NAMALWA (cell line): ENCODE data around the gene PYGO2.
"Not testable (repeated sequence)": the region's sequence is repeated elsewhere in the genome, so short reads cannot be mapped to it uniquely, and the experiment has no call there.

Source experiments
- DNase-seq: peaks from one replicate; pipeline ENCODE4 v3.0.0-alpha.2; 2015; ENCODE audit warnings: low spot score

The PYGO2 gene

DNA sequence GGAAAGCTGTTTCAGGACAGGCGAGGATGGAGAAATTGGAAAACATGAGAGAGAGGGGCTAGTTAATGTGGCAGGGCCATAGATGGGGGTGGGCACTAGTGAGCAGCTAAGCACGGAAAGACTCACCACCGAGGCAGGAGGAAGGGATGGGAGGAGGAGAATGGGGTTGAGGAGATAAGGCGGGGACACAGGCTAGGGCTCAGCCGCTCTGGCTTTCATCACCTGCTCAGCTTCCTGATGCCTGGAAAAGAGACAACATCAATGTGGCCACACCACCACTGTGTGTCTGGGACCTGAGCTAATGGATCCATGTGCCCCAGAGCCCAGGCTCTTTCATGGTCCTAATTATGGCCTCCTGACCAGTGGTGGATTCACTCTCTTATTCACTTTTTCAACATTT is 52.6 kb downstream of the PYGO2 start:
- DNase-seq = no peak

DNA sequence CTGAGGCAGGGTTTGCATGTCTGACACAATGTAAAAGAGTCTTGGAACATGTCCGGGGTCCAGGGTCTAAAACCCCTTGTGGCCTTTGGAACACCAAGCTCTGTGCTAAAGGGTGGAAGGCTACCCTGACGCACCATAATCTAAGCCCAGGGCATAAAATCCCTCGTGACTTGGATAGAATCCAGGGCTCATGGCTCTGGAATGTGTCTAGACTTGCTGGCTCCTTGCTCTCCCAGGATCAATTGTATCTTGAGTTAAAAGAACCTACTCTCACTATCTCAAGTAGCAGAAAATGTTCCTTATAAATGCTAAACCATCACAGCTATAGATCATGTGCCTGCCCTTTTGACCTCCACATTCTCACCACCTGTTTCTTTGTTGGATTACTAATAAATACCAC is 53.5 kb downstream of the PYGO2 start:
- not testable (repeated sequence) for DNase-seq
